ENCODE data around the gene TNFRSF1A. TPM values are rescaled to one million over a fixed set of nuclear protein-coding genes. Genes with fewer than 3 reads are reported as not detected.

TNFRSF1A gene
- polyA plus RNA-seq, 2 of the 4 experiments (the other 2 are of a cell fraction): 416 to 460 TPM

DNA sequence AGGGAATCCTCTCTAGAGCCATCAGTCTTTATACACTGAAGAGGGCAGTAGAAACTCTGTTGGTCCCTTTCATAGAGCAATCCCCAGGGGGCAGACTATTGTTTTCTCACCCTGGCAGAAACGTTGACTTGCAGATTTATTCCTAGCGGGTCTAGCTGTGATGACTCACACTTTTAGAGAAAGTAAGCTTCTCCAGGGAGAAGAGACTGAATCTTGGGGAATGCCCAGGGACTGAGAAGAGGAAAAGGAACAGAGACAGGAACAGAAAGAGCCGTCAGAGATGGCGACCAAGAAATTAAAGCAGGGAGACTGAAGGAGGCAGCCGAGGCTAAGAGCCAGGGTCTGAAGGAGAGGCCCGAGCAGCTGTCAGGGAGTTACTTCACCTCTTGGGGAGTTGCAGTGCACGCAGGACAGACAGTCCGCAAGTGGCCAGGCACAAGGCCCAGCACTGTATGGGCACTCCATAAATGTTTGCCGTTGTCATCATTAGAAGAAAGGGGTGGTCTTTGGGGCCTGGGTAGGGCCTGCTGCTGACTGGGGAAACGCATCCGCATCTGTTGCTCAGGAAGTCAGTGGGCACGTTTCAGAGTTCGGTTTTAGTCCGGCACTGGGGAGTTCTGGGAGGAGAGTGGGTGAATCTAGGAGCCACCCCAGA is 18.4 kb downstream of the TNFRSF1A start:
- ChIA-PET CTCF (interaction anchor here (0.6 to 4.5 kb wide), 44 partner anchors 8 to 545 kb away, joined by 3 to 56 read pairs (median 5); partner anchors contain the start of genes LTBR, TNFRSF1A and VAMP1), POLR2A (interaction anchor here (0.8 to 1.6 kb wide), 7 partner anchors 9 to 214 kb away, joined by 3 to 12 read pairs (median 6); partner anchors contain the start of genes LTBR and VAMP1)
- FAIRE-seq (peak; percentile 72), DNase-seq (ENCODE audit: low read depth in 1 of 2, low spot score in 1 of 2) (peak; percentile 88 to 92), ATAC-seq (peak; percentile 56 to 67)
- Histone ChIP-seq H3K4me2 (peak overlapping the region; percentile 64), H3K27ac (peak overlapping the region; percentile 81 to 95), H3K4me1 (peaks cover 93% of the 10 kb centered on the region), H3K4me3 (peak overlapping the region; percentile 11; the same call in 1 of the 3 replicates), H3K9me3 (no peaks in the 10 kb centered on the region)
- WGBS (ENCODE audit: missing lambda C conversion rate): 27% methylated on average over 14 of the region's 14 CpGs
- TF ChIP-seq, protein P1, sequence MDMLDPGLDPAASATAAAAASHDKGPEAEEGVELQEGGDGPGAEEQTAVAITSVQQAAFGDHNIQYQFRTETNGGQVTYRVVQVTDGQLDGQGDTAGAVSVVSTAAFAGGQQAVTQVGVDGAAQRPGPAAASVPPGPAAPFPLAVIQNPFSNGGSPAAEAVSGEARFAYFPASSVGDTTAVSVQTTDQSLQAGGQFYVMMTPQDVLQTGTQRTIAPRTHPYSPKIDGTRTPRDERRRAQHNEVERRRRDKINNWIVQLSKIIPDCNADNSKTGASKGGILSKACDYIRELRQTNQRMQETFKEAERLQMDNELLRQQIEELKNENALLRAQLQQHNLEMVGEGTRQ (IDR thresholded peaks at IDR 0.05): no peak
- no peak for TF ChIP-seq CBX8 (IDR thresholded peaks at IDR 0.05)
- TF ChIP-seq MYC (IDR thresholded peaks at IDR 0.05; ENCODE audit: borderline replicate concordance, low read length): no peak
- TF ChIP-seq, protein P2, sequence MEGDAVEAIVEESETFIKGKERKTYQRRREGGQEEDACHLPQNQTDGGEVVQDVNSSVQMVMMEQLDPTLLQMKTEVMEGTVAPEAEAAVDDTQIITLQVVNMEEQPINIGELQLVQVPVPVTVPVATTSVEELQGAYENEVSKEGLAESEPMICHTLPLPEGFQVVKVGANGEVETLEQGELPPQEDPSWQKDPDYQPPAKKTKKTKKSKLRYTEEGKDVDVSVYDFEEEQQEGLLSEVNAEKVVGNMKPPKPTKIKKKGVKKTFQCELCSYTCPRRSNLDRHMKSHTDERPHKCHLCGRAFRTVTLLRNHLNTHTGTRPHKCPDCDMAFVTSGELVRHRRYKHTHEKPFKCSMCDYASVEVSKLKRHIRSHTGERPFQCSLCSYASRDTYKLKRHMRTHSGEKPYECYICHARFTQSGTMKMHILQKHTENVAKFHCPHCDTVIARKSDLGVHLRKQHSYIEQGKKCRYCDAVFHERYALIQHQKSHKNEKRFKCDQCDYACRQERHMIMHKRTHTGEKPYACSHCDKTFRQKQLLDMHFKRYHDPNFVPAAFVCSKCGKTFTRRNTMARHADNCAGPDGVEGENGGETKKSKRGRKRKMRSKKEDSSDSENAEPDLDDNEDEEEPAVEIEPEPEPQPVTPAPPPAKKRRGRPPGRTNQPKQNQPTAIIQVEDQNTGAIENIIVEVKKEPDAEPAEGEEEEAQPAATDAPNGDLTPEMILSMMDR (IDR thresholded peaks at IDR 0.05): peak; percentile 72
- TF ChIP-seq CEBPB (IDR thresholded peaks at IDR 0.05): 0 out of 4 replicates have a peak, but pooled peaks of 1 of the 2 experiments have one; percentile 3
- no peak for TF ChIP-seq BHLHE40 (IDR thresholded peaks at IDR 0.05; ENCODE audit: low read depth, low read length)
- TF ChIP-seq, protein P3, sequence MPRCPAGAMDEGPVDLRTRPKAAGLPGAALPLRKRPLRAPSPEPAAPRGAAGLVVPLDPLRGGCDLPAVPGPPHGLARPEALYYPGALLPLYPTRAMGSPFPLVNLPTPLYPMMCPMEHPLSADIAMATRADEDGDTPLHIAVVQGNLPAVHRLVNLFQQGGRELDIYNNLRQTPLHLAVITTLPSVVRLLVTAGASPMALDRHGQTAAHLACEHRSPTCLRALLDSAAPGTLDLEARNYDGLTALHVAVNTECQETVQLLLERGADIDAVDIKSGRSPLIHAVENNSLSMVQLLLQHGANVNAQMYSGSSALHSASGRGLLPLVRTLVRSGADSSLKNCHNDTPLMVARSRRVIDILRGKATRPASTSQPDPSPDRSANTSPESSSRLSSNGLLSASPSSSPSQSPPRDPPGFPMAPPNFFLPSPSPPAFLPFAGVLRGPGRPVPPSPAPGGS (IDR thresholded peaks at IDR 0.05): no peak
- no peak for TF ChIP-seq PHF8 (IDR thresholded peaks at IDR 0.05; ENCODE audit: borderline replicate concordance, low read depth)
- no peak for TF ChIP-seq NR3C1 (IDR thresholded peaks at IDR 0.05)
- no peak for TF ChIP-seq KDM5A (IDR thresholded peaks at IDR 0.05)
- peak; percentile 70 for TF ChIP-seq FOSL2 (IDR thresholded peaks at IDR 0.05)
- peak; percentile 98 for TF ChIP-seq FOSL2 (CRISPR knock-in tag; IDR thresholded peaks at IDR 0.05)
- TF ChIP-seq HOXB5 (CRISPR knock-in tag; IDR thresholded peaks at IDR 0.05): no peak
- TF ChIP-seq EHF (CRISPR knock-in tag; IDR thresholded peaks at IDR 0.05): no peak
- TF ChIP-seq FOXS1 (CRISPR knock-in tag; IDR thresholded peaks at IDR 0.05): no peak
- TF ChIP-seq, protein P4, sequence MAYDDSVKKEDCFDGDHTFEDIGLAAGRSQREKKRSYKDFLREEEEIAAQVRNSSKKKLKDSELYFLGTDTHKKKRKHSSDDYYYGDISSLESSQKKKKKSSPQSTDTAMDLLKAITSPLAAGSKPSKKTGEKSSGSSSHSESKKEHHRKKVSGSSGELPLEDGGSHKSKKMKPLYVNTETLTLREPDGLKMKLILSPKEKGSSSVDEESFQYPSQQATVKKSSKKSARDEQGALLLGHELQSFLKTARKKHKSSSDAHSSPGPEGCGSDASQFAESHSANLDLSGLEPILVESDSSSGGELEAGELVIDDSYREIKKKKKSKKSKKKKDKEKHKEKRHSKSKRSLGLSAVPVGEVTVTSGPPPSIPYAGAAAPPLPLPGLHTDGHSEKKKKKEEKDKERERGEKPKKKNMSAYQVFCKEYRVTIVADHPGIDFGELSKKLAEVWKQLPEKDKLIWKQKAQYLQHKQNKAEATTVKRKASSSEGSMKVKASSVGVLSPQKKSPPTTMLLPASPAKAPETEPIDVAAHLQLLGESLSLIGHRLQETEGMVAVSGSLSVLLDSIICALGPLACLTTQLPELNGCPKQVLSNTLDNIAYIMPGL (CRISPR knock-in tag; IDR thresholded peaks at IDR 0.05; ENCODE audit: borderline replicate concordance): no peak
- TF ChIP-seq CHD4 (IDR thresholded peaks at IDR 0.05; ENCODE audit: borderline replicate concordance): no peak
- no peak for TF ChIP-seq NPAS2 (CRISPR knock-in tag; IDR thresholded peaks at IDR 0.05; ENCODE audit: borderline replicate concordance)
- peak; percentile 61 to 75; a peak in 4 of 5 replicates for TF ChIP-seq RAD21 (conservative IDR thresholded peaks at IDR 0.05 in 1 of 2, IDR thresholded peaks at IDR 0.05 in 1 of 2)
- peak in 1 of 2 experiments; percentile 64; a peak in 2 of 5 replicates for TF ChIP-seq JUN (IDR thresholded peaks at IDR 0.05)
- TF ChIP-seq HEYL (CRISPR knock-in tag; IDR thresholded peaks at IDR 0.05): no peak
- no peak for TF ChIP-seq ESRRA (IDR thresholded peaks at IDR 0.05; ENCODE audit: borderline replicate concordance, low read length)
- TF ChIP-seq GATA3 (IDR thresholded peaks at IDR 0.05; ENCODE audit: borderline replicate concordance): no peak
- no peak for TF ChIP-seq RNF2 (IDR thresholded peaks at IDR 0.05; ENCODE audit: borderline replicate concordance, low read depth)
- no peak for TF ChIP-seq TFCP2L1 (CRISPR knock-in tag; IDR thresholded peaks at IDR 0.05)
- TF ChIP-seq, protein P5, sequence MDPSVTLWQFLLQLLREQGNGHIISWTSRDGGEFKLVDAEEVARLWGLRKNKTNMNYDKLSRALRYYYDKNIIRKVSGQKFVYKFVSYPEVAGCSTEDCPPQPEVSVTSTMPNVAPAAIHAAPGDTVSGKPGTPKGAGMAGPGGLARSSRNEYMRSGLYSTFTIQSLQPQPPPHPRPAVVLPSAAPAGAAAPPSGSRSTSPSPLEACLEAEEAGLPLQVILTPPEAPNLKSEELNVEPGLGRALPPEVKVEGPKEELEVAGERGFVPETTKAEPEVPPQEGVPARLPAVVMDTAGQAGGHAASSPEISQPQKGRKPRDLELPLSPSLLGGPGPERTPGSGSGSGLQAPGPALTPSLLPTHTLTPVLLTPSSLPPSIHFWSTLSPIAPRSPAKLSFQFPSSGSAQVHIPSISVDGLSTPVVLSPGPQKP (IDR thresholded peaks at IDR 0.05; ENCODE audit: low read depth, low read length): no peak
- TF ChIP-seq, protein P6, sequence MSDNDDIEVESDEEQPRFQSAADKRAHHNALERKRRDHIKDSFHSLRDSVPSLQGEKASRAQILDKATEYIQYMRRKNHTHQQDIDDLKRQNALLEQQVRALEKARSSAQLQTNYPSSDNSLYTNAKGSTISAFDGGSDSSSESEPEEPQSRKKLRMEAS (IDR thresholded peaks at IDR 0.05): no peak
- no peak for TF ChIP-seq CHD2 (IDR thresholded peaks at IDR 0.05; ENCODE audit: low read length, partially characterized antibody)
- no peak for TF ChIP-seq ZNF302 (CRISPR knock-in tag; IDR thresholded peaks at IDR 0.05)
- no peak for TF ChIP-seq MAZ (IDR thresholded peaks at IDR 0.05; ENCODE audit: borderline replicate concordance, low read depth, low read length)
- TF ChIP-seq SREBF2 (IDR thresholded peaks at IDR 0.05): no peak
- TF ChIP-seq KDM1A (IDR thresholded peaks at IDR 0.05; ENCODE audit: low read depth): no peak
- no peak; the same call in 1 of the 2 replicates for TF ChIP-seq HOXB13 (CRISPR knock-in tag; IDR thresholded peaks at IDR 0.05; ENCODE audit: low read depth)
- no peak for TF ChIP-seq ZSCAN20 (CRISPR knock-in tag; IDR thresholded peaks at IDR 0.05)
- peak; percentile 65 for TF ChIP-seq FOSB (CRISPR knock-in tag; IDR thresholded peaks at IDR 0.05)
